ENCODE measurements around the gene KCNQ1OT1.

DNA sequence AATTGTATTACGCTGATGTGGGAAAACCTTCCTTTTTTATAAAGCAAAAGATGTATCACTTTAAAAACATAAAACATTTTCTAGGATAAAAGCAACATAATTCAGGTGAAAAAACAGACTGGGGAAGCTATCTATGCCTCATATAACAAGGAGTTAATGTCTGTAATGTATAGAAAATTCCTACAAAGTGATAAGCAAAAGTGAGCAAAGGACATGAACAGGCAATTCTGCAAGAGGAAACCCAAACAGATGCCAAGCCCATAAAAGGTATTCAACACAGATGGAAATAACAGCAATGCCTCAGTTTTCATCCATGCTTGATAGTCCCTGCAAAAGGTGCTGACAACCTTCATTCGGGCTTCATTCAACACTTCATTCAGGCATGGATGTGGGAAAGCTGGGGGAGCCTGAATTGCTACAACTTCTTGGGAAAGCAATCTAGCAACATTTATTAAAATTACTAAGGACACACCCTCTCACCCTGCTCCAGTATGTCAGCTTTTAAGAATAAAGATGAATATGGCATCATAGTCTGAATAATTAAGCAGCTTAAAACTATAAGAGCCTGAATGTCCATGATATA, 39.3 kb downstream of the KCNQ1OT1 start:
- TF ChIP-seq, protein P1, sequence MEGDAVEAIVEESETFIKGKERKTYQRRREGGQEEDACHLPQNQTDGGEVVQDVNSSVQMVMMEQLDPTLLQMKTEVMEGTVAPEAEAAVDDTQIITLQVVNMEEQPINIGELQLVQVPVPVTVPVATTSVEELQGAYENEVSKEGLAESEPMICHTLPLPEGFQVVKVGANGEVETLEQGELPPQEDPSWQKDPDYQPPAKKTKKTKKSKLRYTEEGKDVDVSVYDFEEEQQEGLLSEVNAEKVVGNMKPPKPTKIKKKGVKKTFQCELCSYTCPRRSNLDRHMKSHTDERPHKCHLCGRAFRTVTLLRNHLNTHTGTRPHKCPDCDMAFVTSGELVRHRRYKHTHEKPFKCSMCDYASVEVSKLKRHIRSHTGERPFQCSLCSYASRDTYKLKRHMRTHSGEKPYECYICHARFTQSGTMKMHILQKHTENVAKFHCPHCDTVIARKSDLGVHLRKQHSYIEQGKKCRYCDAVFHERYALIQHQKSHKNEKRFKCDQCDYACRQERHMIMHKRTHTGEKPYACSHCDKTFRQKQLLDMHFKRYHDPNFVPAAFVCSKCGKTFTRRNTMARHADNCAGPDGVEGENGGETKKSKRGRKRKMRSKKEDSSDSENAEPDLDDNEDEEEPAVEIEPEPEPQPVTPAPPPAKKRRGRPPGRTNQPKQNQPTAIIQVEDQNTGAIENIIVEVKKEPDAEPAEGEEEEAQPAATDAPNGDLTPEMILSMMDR (IDR thresholded peaks at IDR 0.05) = no peak
- TF ChIP-seq EP300 (IDR thresholded peaks at IDR 0.05) (no peak), POLR2A (IDR thresholded peaks at IDR 0.05) (no peak)
